Stimulated activated naive CD8-positive, alpha-beta T cell treated with anti-CD3 and anti-CD28 coated beads, Interleukin-15, amount 100 ng/mL, for 72 hours (primary cell): ENCODE measurements around the gene HDAC5.
"Not testable (repeated sequence)": the region's sequence is repeated elsewhere in the genome, so short reads cannot be mapped to it uniquely, and the experiment has no call there.

Experiments used
- ATAC-seq: fragments of 150-1000 bp; cut with Tn5 transposase; 2 replicates; pipeline ENCODE4 v1.10.0; 2021; ENCODE audit warnings: mild to moderate bottlenecking, moderate library complexity
- DNase-seq, 2 donors: peaks; one replicate each; pipeline ENCODE4 v3.0.0; 2021 to 2022
- H3K27ac Mint-ChIP-seq, 2 donors: one replicate each; pipeline ENCODE4 v1.8.0; 2022; ENCODE audit warnings: mild to moderate bottlenecking in 2 of 2, mixed read lengths in 2 of 2, moderate library complexity in 2 of 2
- H3K27me3 Mint-ChIP-seq: one replicate; pipeline ENCODE4 v1.8.0; 2022; ENCODE audit warnings: mixed read lengths
- H3K4me1 Mint-ChIP-seq: one replicate; pipeline ENCODE4 v1.8.0; 2022; ENCODE audit warnings: mild to moderate bottlenecking, mixed read lengths
- H3K4me3 Mint-ChIP-seq, 2 donors: one replicate each; pipeline ENCODE4 v1.8.0; 2022; ENCODE audit warnings: mild to moderate bottlenecking in 2 of 2, mixed read lengths in 2 of 2, moderate library complexity in 1 of 2
- H3K9me3 Mint-ChIP-seq, 2 donors: one replicate each; pipeline ENCODE4 v1.8.0; 2022; ENCODE audit warnings: mixed read lengths in 2 of 2

HDAC5 gene

GRCh38 chr17:44108440-44109311, 14.8 kb downstream of the HDAC5 start:
- no peak for ATAC-seq

GRCh38 chr17:44106801-44107200, 16.6 kb downstream of the HDAC5 start:
- Mint-ChIP-seq H3K4me1 (peaks cover 21% of the 10 kb centered on the region), H3K27ac (no peak overlapping the region), H3K27me3 (no peaks in the 10 kb centered on the region), H3K9me3 (no peaks in the 10 kb centered on the region), H3K4me3 (no peak overlapping the region)
- ATAC-seq (no peak), DNase-seq (no peak)

More at GRCh38 chr17:44108440-44109311, 14.8 kb downstream of the HDAC5 start:
- no peak for DNase-seq
- Mint-ChIP-seq H3K4me3 (no peak overlapping the region), H3K4me1 (peaks cover 39% of the 10 kb centered on the region), H3K27ac (no peak overlapping the region), H3K9me3 (no peaks in the 10 kb centered on the region), H3K27me3 (no peaks in the 10 kb centered on the region)

- Mint-ChIP-seq H3K4me1 (peaks cover 12% of the 10 kb centered on the region), H3K27me3 (no peaks in the 10 kb centered on the region), H3K9me3 (no peaks in the 10 kb centered on the region), H3K4me3 (no peak overlapping the region), H3K27ac (no peak overlapping the region)
- ATAC-seq (no peak), DNase-seq (no peak)
These were observed 17.5 kb downstream of the HDAC5 start for GRCh38 chr17:44105941-44106340.

- Mint-ChIP-seq H3K27ac (no peak overlapping the region), H3K4me1 (peaks cover 8% of the 10 kb centered on the region), H3K4me3 (no peak overlapping the region), H3K27me3 (no peaks in the 10 kb centered on the region), H3K9me3 (no peaks in the 10 kb centered on the region)
- ATAC-seq (no peak), DNase-seq (no peak)
These were observed 18.0 kb downstream of the HDAC5 start for GRCh38 chr17:44105483-44105882.

GRCh38 chr17:44102849-44103622, 20.4 kb downstream of the HDAC5 start:
- no peaks in the 10 kb centered on the region for H3K9me3 Mint-ChIP-seq
- no peaks in the 10 kb centered on the region for H3K27me3 Mint-ChIP-seq
- H3K4me3 Mint-ChIP-seq: no peak overlapping the region
- H3K4me1 Mint-ChIP-seq: peaks cover 6% of the 10 kb centered on the region
- ATAC-seq: no peak
- DNase-seq: no peak
- peak overlapping the region in 1 of 2 donors; percentile 81 for H3K27ac Mint-ChIP-seq

GRCh38 chr17:44101858-44102257, 21.6 kb downstream of the HDAC5 start:
- H3K4me1 Mint-ChIP-seq: peaks cover 14% of the 10 kb centered on the region
- H3K4me3 Mint-ChIP-seq, H3K9me3 Mint-ChIP-seq, DNase-seq, H3K27me3 Mint-ChIP-seq, ATAC-seq, H3K27ac Mint-ChIP-seq: not testable (repeated sequence)

GRCh38 chr17:44097110-44097958, 26.1 kb downstream of the HDAC5 start:
- Mint-ChIP-seq H3K9me3 (no peaks in the 10 kb centered on the region), H3K27ac (peak overlapping the region in 1 of 2 donors; percentile 76), H3K4me3 (no peak overlapping the region), H3K27me3 (no peaks in the 10 kb centered on the region), H3K4me1 (peaks cover 23% of the 10 kb centered on the region)
- ATAC-seq: no peak
- no peak for DNase-seq

GRCh38 chr17:44095647-44096496, 27.6 kb downstream of the HDAC5 start:
- H3K4me1 Mint-ChIP-seq: peaks cover 23% of the 10 kb centered on the region
- H3K4me3 Mint-ChIP-seq: peak overlapping the region in 1 of 2 donors; percentile 10
- no peak for DNase-seq
- no peaks in the 10 kb centered on the region for H3K27me3 Mint-ChIP-seq
- ATAC-seq: peak; percentile 43
- no peaks in the 10 kb centered on the region for H3K9me3 Mint-ChIP-seq
- peak overlapping the region; percentile 37 to 96 for H3K27ac Mint-ChIP-seq

GRCh38 chr17:44095388-44095646, 28.1 kb downstream of the HDAC5 start:
- Mint-ChIP-seq H3K9me3 (no peaks in the 10 kb centered on the region), H3K27ac (no peak overlapping the region), H3K4me1 (peaks cover 23% of the 10 kb centered on the region), H3K27me3 (no peaks in the 10 kb centered on the region), H3K4me3 (no peak overlapping the region)
- ATAC-seq: no peak
- DNase-seq: no peak

- H3K27me3 Mint-ChIP-seq: no peaks in the 10 kb centered on the region
- no peak overlapping the region for H3K4me3 Mint-ChIP-seq
- H3K27ac Mint-ChIP-seq: no peak overlapping the region
- ATAC-seq (no peak), DNase-seq (no peak)
- no peaks in the 10 kb centered on the region for H3K9me3 Mint-ChIP-seq
- peaks cover 23% of the 10 kb centered on the region for H3K4me1 Mint-ChIP-seq
These were observed 28.6 kb downstream of the HDAC5 start for GRCh38 chr17:44094701-44095387.

GRCh38 chr17:44093231-44093900, 30.1 kb downstream of the HDAC5 start:
- ATAC-seq: no peak
- peak overlapping the region in 1 of 2 donors; percentile 71 for H3K27ac Mint-ChIP-seq
- no peaks in the 10 kb centered on the region for H3K9me3 Mint-ChIP-seq

GRCh38 chr17:44092051-44092450, 31.4 kb downstream of the HDAC5 start:
- H3K27ac Mint-ChIP-seq: no peak overlapping the region
- DNase-seq: no peak
- peaks cover 28% of the 10 kb centered on the region for H3K4me1 Mint-ChIP-seq
- no peak for ATAC-seq
- H3K27me3 Mint-ChIP-seq: no peaks in the 10 kb centered on the region
- H3K4me3 Mint-ChIP-seq: no peak overlapping the region
- H3K9me3 Mint-ChIP-seq: no peaks in the 10 kb centered on the region

More at GRCh38 chr17:44093231-44093900, 30.1 kb downstream of the HDAC5 start:
- DNase-seq: no peak
- Mint-ChIP-seq H3K27me3 (no peaks in the 10 kb centered on the region), H3K4me1 (peaks cover 27% of the 10 kb centered on the region), H3K4me3 (no peak overlapping the region)

GRCh38 chr17:44091200-44091997, 32.0 kb downstream of the HDAC5 start:
- Mint-ChIP-seq H3K27me3 (no peaks in the 10 kb centered on the region), H3K4me1 (peaks cover 35% of the 10 kb centered on the region), H3K27ac (peak overlapping the region in 1 of 2 donors; percentile 8), H3K4me3 (no peak overlapping the region), H3K9me3 (no peaks in the 10 kb centered on the region)
- ATAC-seq: no peak
- DNase-seq: no peak
